HG03066 (cell line): Measurements from ENCODE around the gene OSTN.
A peak's percentile ranks its signal among the peaks of the same experiment; 100 is the strongest.

Experiments
- ATAC-seq: cut with Tn5 transposase; IDR thresholded peaks from one replicate; pipeline ENCODE4 v1.9.1; 2021; ENCODE audit warnings: low read depth; ENCODE audit not compliant: unreplicated experiment

The OSTN gene

GRCh38 chr3:191234216-191234615, 35.2 kb downstream of the OSTN start:
- no peak for ATAC-seq

DNA sequence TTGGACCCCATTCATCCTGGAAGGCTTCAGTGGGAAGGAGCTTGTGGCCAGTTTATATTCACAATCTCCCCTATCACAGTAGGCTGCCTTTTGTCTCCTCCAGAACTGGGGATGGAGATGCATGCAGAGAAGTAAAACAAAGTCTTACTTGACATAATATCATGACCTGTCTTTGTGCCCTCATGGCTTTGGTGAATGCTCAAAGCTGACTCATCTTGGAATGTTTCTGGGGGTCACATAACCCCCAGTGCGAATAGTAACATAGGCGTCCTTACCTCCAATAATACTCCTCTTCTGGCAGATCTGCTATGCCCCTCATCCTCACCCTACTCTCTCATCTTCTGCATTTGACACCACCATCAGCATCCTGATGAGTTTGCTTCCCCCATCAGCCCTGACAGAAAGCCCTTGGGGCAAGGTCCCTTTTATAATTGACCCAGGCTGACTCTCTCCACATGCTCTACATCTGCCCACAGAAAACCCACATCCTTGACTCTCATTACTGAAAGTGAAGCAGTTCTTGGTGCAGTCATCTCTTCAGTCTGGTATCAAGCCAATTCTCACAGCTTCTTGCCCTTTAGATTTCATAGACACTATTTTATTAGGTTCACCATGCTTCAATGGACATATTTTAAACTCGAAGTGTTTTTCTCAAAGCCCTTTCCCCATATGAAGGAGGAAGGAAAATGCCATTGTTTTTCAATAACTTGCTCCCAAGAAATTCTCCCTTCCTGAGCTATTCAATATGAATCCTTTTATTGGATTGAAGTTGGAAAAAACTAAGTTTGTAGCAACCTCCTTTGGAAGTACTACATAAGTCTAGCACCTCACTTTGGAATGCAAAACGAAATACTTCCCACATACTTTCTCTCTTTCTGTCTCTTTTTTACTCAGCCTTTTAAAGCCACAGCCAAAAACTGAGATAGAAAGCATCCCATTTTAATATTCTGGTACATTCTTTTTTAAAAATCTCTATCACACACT, 36.6 kb downstream of the OSTN start:
- peak; percentile 99 for ATAC-seq

DNA sequence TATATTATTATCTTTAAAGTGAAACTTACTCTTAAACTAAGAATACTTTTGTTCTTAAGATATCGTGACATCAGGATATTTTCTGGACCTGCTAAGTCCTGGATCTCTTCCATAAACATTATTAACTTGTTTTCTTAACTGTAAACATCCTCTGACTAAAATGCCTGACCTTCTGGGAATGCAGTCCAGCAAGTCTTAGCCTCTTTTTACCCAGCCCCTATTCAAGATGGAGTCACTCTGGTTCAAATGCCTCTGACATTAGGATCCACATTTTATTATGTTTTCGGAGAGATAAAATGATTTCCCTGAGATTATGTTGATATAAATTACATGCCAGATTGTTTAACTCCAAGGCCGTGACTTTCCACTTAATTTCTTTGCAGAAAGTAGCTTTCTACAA, 37.6 kb downstream of the OSTN start:
- no peak for ATAC-seq

DNA sequence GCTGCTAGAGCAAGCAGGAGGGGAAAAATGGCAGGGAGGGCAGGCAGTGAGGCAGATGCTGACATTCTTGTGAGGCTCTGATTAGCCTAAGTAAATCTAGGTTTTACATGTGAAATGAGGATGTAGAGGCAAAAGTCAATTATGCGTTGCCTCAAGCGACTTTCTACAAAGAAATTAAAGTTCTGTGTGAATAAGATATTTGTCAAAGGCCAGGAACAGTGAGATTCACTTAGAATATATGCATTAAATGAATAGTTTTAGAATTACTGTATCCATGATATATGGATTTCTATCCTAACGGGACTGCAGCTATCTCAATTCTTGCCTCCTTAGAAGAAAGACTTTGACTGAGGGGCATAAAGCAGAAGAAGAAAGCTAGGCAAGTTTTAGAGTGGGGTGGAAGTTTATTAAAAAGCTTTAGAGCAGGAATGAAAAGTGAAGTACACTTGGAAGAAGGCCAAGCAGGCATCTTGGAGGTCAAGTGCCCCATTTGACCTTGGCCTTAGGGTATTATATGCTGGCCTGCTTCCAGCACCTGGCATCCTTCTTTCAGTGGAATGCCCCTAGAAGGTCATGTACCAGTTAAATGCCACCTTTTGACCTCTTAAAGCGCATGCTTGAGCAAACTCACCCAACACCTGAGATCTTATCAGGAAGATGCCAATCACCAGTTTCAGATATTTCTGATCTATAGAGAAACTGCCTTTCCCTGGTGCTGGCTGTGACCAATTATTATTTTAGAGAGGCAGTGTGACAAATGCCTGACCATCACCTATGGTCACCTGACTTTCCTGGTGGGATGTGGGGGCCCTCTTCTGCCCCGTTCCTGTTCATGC, 38.2 kb downstream of the OSTN start:
- ATAC-seq = no peak

DNA sequence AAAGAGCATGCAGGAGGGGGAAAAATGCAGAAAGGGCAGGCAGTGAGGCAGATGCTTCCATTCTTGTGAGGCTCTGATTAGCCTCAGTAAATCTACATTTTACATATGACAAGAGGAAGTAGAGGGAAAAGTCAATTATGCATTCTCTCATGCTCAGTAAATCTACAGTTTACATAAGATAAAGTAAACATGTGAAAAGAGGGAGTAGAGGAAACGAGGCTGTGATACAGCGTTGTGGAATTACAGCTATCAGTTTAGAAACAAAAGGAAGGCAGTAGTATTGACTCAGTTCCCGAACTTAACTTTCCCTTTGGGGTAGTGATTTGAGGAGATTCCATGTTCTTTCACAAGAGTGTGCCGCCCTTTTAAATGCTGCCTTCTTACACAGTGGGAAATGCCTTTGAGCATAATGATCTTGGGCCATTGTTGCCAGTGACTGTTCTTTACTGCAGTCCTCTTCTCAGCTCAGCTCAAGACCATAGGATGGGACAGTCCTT, 39.3 kb downstream of the OSTN start:
- ATAC-seq = no peak

- no peak for ATAC-seq
Observed at GRCh38 chr3:191239407-191240031, 40.5 kb downstream of the OSTN start.

DNA sequence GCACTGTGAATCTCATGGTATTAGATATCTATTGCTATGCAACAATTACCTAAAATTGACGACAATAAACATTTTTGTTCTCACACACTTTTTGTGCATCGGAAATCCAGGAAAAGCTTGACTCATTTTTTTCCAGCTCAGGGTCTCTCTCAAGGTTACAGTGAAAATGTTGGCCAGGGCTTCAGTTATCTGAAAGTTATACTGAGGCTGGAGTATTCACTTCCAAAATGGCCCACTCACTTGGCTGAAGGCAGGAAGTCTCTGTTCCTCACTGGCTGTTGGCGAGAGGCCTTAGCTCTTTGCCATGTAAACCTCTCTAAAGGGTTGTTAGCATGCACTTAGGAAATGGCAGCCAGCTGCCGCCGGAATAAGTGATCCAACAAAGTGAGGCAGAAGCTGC, 41.4 kb downstream of the OSTN start:
- no peak for ATAC-seq

GRCh38 chr3:191244242-191244867, 45.3 kb downstream of the OSTN start:
- no peak for ATAC-seq

GRCh38 chr3:191246034-191246433, 47.0 kb downstream of the OSTN start:
- peak; percentile 79 for ATAC-seq

- ATAC-seq = no peak
Observed at GRCh38 chr3:191246630-191247029, 47.6 kb downstream of the OSTN start.

DNA sequence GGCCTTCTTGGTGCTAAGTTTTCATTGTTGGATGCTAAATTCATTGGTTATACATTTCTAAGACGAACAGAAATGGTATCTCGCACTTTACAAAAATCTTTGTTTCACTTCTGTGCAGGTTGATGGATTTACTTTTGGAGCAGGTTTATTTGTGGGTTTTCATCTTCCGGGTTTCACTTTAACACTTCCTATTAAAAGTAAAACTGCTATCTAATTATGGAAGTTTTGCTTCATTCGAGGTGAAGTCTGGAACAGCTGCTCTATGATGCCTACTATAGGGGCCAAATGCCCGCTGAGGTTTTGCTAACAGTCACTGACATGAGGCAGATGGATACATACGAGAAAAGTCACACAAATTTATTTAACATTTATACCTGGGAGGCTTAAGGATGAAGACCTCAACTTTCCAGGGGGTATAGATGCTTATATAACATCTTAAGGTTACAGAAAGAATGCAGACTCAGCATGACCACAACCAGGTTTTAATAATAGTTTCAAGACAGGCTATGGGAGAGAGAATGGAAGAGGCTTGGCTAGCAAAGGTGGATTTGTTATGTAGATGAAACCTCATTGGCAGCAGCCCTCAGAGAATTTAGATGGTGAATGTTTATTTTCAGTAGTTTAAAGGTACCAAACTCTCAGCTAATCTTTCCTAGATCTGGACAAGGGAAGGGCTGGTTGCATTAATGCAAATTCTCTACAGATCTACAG, 54.2 kb downstream of the OSTN start:
- ATAC-seq = peak; percentile 49

DNA sequence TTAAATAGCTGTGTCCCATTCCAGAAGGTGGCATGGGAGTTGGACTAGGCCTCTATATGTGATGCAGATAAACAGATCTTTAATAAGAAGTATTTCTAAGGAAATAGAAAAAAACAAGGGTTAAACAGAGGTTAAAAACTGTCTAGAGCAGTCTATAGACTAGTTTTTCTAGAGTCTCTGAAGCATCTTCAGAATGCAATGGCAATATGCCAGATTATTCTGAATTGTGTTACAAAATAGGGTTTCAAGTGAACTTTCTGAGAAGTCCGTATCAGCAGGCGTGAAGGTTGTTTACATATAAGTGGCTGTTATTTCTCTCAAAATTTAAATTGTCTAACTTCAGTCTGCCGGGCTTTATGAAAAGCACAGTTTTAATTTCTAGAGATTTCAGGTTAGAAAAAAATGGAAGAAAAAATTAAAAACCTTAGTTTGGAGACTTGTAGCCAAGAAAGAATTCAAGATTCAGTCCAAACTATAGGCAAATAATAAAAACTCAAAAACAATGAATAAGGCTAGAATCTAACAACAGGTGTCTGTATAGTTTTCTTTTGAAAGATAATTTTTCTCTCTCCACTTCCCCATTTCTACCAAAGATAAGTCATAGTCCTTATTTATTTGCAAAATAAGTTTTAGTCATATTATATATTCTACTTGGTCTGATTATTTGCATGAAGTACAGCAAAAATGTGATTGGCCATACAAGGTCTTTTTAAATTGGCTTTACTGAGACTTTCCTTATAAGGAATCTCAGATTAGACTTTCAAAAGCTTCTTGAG, 55.2 kb downstream of the OSTN start:
- ATAC-seq = no peak

DNA sequence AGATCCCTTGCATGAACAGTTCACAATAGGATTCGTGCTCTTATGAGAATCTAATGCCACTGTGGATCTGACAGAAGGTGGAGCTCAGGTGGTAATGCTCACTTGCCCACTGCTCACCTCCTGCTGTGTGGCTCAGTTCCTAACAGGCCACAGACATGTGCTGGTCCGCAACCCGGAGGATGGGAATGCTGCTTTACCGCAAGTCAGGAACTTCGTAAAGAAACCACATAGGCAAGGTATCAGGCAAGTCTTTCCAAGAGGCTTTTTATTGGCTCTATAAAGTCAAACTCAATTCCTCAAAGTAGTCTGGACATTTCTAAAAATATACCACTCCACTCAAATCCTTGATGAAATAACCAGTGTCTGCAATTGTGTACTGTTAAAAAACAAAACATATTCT, 56.1 kb downstream of the OSTN start:
- no peak for ATAC-seq

- ATAC-seq = no peak
Observed at GRCh38 chr3:191256405-191256804, 57.4 kb downstream of the OSTN start.

- no peak for ATAC-seq
Observed at GRCh38 chr3:191257286-191257685, 58.2 kb downstream of the OSTN start.

DNA sequence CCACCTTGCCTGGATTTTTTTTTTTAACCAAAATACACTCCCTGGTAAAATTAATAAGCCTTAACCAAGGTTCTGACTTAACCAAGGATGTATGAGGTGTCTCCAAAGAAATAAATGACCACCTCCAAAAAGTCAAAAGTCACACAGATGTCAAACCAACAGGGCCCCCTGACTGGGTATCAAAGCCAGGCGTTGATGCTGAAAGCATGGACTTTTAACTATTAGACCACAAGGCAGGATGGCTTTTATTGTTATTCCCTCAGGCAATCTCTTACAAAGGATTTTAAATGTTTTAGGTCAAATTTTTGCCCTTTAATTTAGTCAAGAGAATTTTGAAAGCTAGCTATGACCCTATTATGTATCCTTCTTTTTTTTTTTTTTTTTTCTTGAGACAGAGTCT, 60.4 kb downstream of the OSTN start:
- ATAC-seq = no peak

GRCh38 chr3:191260431-191261303, 61.6 kb downstream of the OSTN start:
- ATAC-seq = no peak

GRCh38 chr3:191261304-191261638, 62.2 kb downstream of the OSTN start:
- no peak for ATAC-seq
